HepG2 (cell line): ENCODE measurements around the gene MTCH2. TPM values are rescaled to one million over a fixed set of nuclear protein-coding genes. Genes with fewer than 3 reads are reported as not detected.

ENCODE experiments used
- ATAC-seq: fragments of 200-7000 bp; cut with Tn5 transposase; 3 replicates; pipeline ENCODE4 v1.9.1; 2020; ENCODE audit warnings: mild to moderate bottlenecking, moderate library complexity
- BruUV-seq: library from RNA; stranded (reverse); fragments of 400-500 nt; replicated peaks from 2 replicates; lab custom pipeline; 2021; lab: Mats Ljungman, UMichigan
- CTCF ChIA-PET: fragments of 300-600 bp; formaldehyde crosslinking; extraction: SDS; loops from one replicate; lab custom pipeline; 2021; ENCODE audit warnings: low total read pairs, inconsistent platforms, low intra/inter-chr PET ratio; lab: Yijun Ruan, JAX
- POLR2A ChIA-PET: fragments of 350-600 bp; sonication (Branson Sonifier 250); formaldehyde crosslinking; loops from one replicate; lab custom pipeline; 2020; ENCODE audit warnings: antibody characterized with exemption, inconsistent platforms; lab: Yijun Ruan, JAX
- DNase-seq: peaks from one replicate; pipeline ENCODE4 v3.0.0-alpha.2; 2015; ENCODE audit warnings: low spot score
- FAIRE-seq: peaks from 3 replicates; lab custom pipeline; 2011; peaks lifted over from hg19 to GRCh38; lab: Jason Lieb, UNC
- H2AFZ ChIP-seq: one replicate; pipeline ENCODE4 v1.6.1; 2011; ENCODE audit warnings: low read length, inconsistent platforms
- H3K27ac ChIP-seq: fragments of 300-600 bp; 3 replicates; pipeline ENCODE4 v1.8.0; 2011; ENCODE audit warnings: mixed run types, mild to moderate bottlenecking, mixed read lengths, low read length, inconsistent platforms; ENCODE audit not compliant: insufficient read depth; ENCODE audit errors: extremely low read length
- H3K27me3 ChIP-seq, 2 experiments: fragments of 200-600 bp in 1 of 2; 2 replicates in 1 of 2; 3 replicates in 1 of 2; pipeline versions ENCODE4 v1.6.0 to v1.8.0; 2011; ENCODE audit warnings: low read length in 2 of 2, mild to moderate bottlenecking in 2 of 2, moderate library complexity in 2 of 2, inconsistent platforms in 1 of 2; ENCODE audit not compliant: insufficient read depth in 2 of 2, control insufficient read depth in 1 of 2
- H3K36me3 ChIP-seq, 2 experiments: fragments of 200-600 bp in 1 of 2; replicated peaks in 1 of 2; 2 replicates in 1 of 2; 3 replicates in 1 of 2; pipeline versions ENCODE4 v1.5.1 to v1.8.0; 2011; ENCODE audit warnings: low read length in 2 of 2, inconsistent platforms in 1 of 2; ENCODE audit not compliant: insufficient read depth in 2 of 2, control insufficient read depth in 1 of 2
- H3K4me1 ChIP-seq: 2 replicates; pipeline ENCODE4 v1.5.1; 2012; ENCODE audit warnings: low read length, inconsistent platforms; ENCODE audit not compliant: insufficient read depth
- H3K4me2 ChIP-seq: 2 replicates; pipeline ENCODE4 v1.6.0; 2011; ENCODE audit warnings: low read depth, low read length, inconsistent platforms
- H3K4me3 ChIP-seq, 3 experiments: fragments of 200-600 bp in 1 of 3; sonication (generic), shearing (Covaris generic) in 1 of 3; replicated peaks in 1 of 3; 2 replicates each; pipeline ENCODE4 v1.5.1; 2011 to 2016; ENCODE audit warnings: low read length in 3 of 3, inconsistent platforms in 2 of 3, low read depth in 2 of 3, mild to moderate bottlenecking in 2 of 3, control low read depth in 1 of 3, mixed read lengths in 1 of 3; ENCODE audit not compliant: insufficient read depth in 1 of 3
- H3K79me2 ChIP-seq: one replicate; pipeline ENCODE4 v1.6.1; 2011; ENCODE audit warnings: low read length, inconsistent platforms; ENCODE audit not compliant: insufficient read depth
- H3K9ac ChIP-seq: 2 replicates; pipeline ENCODE4 v1.6.0; 2011; ENCODE audit warnings: mild to moderate bottlenecking, low read depth, low read length, inconsistent platforms; ENCODE audit not compliant: insufficient read depth
- H3K9me3 ChIP-seq: 2 replicates; pipeline ENCODE4 v1.5.1; 2012; ENCODE audit warnings: mild to moderate bottlenecking, low read length
- H4K20me1 ChIP-seq: 2 replicates; pipeline ENCODE4 v1.6.0; 2011; ENCODE audit warnings: inconsistent platforms, mild to moderate bottlenecking, low read length, moderate library complexity; ENCODE audit not compliant: insufficient read depth
- BCL3 ChIP-seq: sonication (generic); formaldehyde crosslinking; IDR thresholded peaks from 2 replicates; pipeline ENCODE4 v1.5.1; 2020; ENCODE audit warnings: mild to moderate bottlenecking, missing genetic modification reagents, moderate library complexity
- MAF1 ChIP-seq: sonication (generic); formaldehyde crosslinking; IDR thresholded peaks from 2 replicates; pipeline ENCODE4 v1.5.0; 2020; ENCODE audit warnings: missing genetic modification reagents, borderline replicate concordance
- RCOR2 ChIP-seq: IDR thresholded peaks from 2 replicates; pipeline ENCODE4 v1.6.1; 2016; ENCODE audit warnings: missing biosample characterization, missing genetic modification reagents
- RFX5 ChIP-seq: IDR thresholded peaks from 2 replicates; pipeline ENCODE4 v1.6.1; 2011; ENCODE audit warnings: low read depth, low read length, improper control_type of control experiment
- SAP130 ChIP-seq: IDR thresholded peaks from 2 replicates; pipeline ENCODE4 v1.6.1; 2016; ENCODE audit warnings: low read depth
- SMAD9 ChIP-seq: sonication (generic); formaldehyde crosslinking; IDR thresholded peaks from 2 replicates; pipeline ENCODE4 v1.5.1; 2020; ENCODE audit warnings: mild to moderate bottlenecking, missing genetic modification reagents
- SP4 ChIP-seq: sonication (generic); formaldehyde crosslinking; IDR thresholded peaks from 2 replicates; pipeline ENCODE4 v1.8.1; 2023; ENCODE audit warnings: mild to moderate bottlenecking, missing genetic modification reagents
- TARDBP ChIP-seq: sonication (generic); formaldehyde crosslinking; IDR thresholded peaks from 2 replicates; pipeline ENCODE4 v1.8.0; 2022; ENCODE audit warnings: mild to moderate bottlenecking, missing genetic modification reagents
- TMF1 ChIP-seq: sonication (generic); formaldehyde crosslinking; IDR thresholded peaks from 2 replicates; pipeline ENCODE4 v1.8.1; 2022; ENCODE audit warnings: low read depth, missing genetic modification reagents
- ZBTB21 ChIP-seq: sonication (generic); formaldehyde crosslinking; IDR thresholded peaks from 2 replicates; pipeline ENCODE4 v1.4.0; 2020; ENCODE audit warnings: missing genetic modification reagents
- ZNF282 ChIP-seq: fragments of 450-650 bp; IDR thresholded peaks from 2 replicates; pipeline ENCODE4 v1.6.1; 2018; ENCODE audit not compliant: partially characterized antibody
- ZNF546 ChIP-seq: sonication (generic); formaldehyde crosslinking; conservative IDR thresholded peaks from 2 replicates; pipeline ENCODE4 v1.8.1; 2023; ENCODE audit warnings: mild to moderate bottlenecking, missing genetic modification reagents
- ZNF597 ChIP-seq: sonication (generic); formaldehyde crosslinking; IDR thresholded peaks from 2 replicates; pipeline ENCODE4 v1.5.0; 2020; ENCODE audit warnings: missing genetic modification reagents
- WGBS: methylation state at CpG from one replicate; pipeline ENCODE4 v1.1.6; 2017; ENCODE audit warnings: low lambda C conversion rate; 5-methylcytosine and 5-hydroxymethylcytosine counted together
- in situ Hi-C: cut with HindIII; loops from 2 replicates; pipeline ENCODE4 v1.10.0; 2017; ENCODE audit warnings: low pct_unique_long_range_greater_than_20kb; ENCODE audit not compliant: extremely low pct_ligation_motif_present
- intact Hi-C: fragments of 100-400 bp; cut with micrococcal nuclease; formaldehyde crosslinking; loops from one replicate; pipeline ENCODE4 v1.10.0; 2022; ENCODE audit not compliant: unreplicated experiment
- polyA plus RNA-seq, 8 experiments: library from polyadenylated mRNA; depleted of rRNA in 3 of 8; stranded (reverse) in 7 of 8; unstranded in 1 of 8; fragments of >200 nt; fragmentation: Illumina TruSeq in 4 of 8; extraction: Trizol in 4 of 8; gene quantifications; 2 replicates each; pipeline versions ENCODE4 v1.2.1 to v1.2.3, GENCODE V29; 2011 to 2016; ENCODE audit warnings: low read depth in 4 of 8, missing spikeins in 1 of 8, mixed read lengths in 1 of 8; ENCODE audit not compliant: insufficient read depth in 1 of 8
- total RNA-seq, 5 experiments: library from RNA; depleted of rRNA; stranded (reverse); fragments of >200 nt; fragmentation: Illumina TruSeq; extraction: Trizol; gene quantifications; 2 replicates each; pipeline ENCODE4 v1.2.3, GENCODE V29; 2016; ENCODE audit warnings: low read depth in 1 of 5

MTCH2 gene
- total and polyA plus RNA-seq, 2 of the 13 experiments (the other 11 are each of a cell fraction or from before 2014, with no cell fraction given), result 112 to 272 TPM

GRCh38 chr11:47667555-47667954 is 25.2 kb upstream of the MTCH2 start:
- TF ChIP-seq RCOR2 (CRISPR knock-in tag), result no peak
- TF ChIP-seq TARDBP, result no peak
- no peak for TF ChIP-seq SAP130 (CRISPR knock-in tag)
- no peak for TF ChIP-seq ZNF282
- no peak for TF ChIP-seq TMF1 (CRISPR knock-in tag)
- no peak for TF ChIP-seq ZNF597 (CRISPR knock-in tag)
- TF ChIP-seq SP4 (CRISPR knock-in tag), result no peak
- TF ChIP-seq MAF1 (CRISPR knock-in tag), result no peak
- no peak for TF ChIP-seq SMAD9 (CRISPR knock-in tag)
- no peak for TF ChIP-seq ZNF546 (CRISPR knock-in tag)
- no peak for TF ChIP-seq ZBTB21
- TF ChIP-seq BCL3 (CRISPR knock-in tag), result no peak
- no peak for TF ChIP-seq RFX5
- H3K9ac ChIP-seq, result no peak overlapping the region
- ATAC-seq (no peak), FAIRE-seq (no peak), DNase-seq (no peak)
- no TSS peak for BruUV-seq
- no peaks in the 10 kb centered on the region for H3K27me3 ChIP-seq
- CTCF ChIA-PET, result no interaction called here
- no peak overlapping the region for H3K4me2 ChIP-seq
- H4K20me1 ChIP-seq, result no peaks in the 10 kb centered on the region
- POLR2A ChIA-PET, result no interaction called here
- H3K4me3 ChIP-seq, result no peak overlapping the region
- intact Hi-C loops, result no loop called here
- WGBS, result 72% methylated on average over 2 of the region's 2 CpGs
- H3K4me1 ChIP-seq, result peaks cover 48% of the 10 kb centered on the region
- H3K36me3 ChIP-seq, result no peaks in the 10 kb centered on the region
- no peak overlapping the region for H2AFZ ChIP-seq
- H3K79me2 ChIP-seq, result no peaks in the 10 kb centered on the region
- in situ Hi-C loops, result no loop called here
- H3K27ac ChIP-seq, result no peak overlapping the region
- H3K9me3 ChIP-seq, result no peaks in the 10 kb centered on the region
